ENCODE data around the gene AFF1. TPM values are rescaled to one million over a fixed set of nuclear protein-coding genes. Genes with fewer than 3 reads are reported as not detected.

The AFF1 gene
- total RNA-seq, 3 donors from 2014 or later (not counting 1 experiment from before 2014, with no cell fraction given): 87.9 to 93.4 (median 91.7) TPM

DNA sequence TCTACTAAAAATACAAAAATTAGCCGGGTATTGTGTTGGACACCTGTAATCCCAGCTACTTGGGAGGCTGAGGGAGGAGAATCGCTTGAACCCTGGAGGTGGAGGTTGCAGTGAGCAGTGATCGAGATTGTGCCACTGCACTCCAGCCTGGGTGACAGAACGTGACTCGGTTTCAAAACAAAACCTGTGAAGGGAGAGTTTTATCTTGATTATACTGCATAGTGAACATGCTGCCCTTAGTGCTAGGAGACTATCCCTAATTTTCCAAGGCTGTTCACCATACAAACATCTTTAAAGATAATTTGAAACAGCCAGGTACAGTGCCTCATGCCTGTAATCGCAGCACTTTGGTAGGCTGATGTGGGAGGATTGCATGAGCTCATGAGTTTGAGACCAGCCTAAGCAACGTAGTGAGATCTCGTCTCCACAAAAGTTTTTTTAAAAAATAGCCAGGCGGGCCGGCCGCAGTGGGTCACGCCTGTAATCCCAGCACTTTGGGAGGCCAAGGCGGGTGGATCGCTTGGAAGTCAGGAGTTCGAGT is 6.2 kb downstream of the AFF1 start:
- Mint-ChIP-seq H3K27ac (peak overlapping the region in 1 of 2 donors; percentile 90), H3K4me1 (peaks cover 36 to 67% of the 10 kb centered on the region in 2 donors), H3K27me3 (ENCODE audit: low read depth in 2 of 2) (no peaks in the 10 kb centered on the region), H3K36me3 (no peaks in the 10 kb centered on the region), H3K9me3 (no peaks in the 10 kb centered on the region), H3K4me3 (no peak overlapping the region)
- peaks cover 42% of the 10 kb centered on the region for H3K4me1 ChIP-seq (ENCODE audit: control insufficient read depth, insufficient read depth, low read length)
- ATAC-seq (no peak), DNase-seq (no peak)
- H3K4me3 ChIP-seq (ENCODE audit: low read length): no peak overlapping the region
- H3K27ac ChIP-seq (ENCODE audit: low read length): no peak overlapping the region
- no peaks in the 10 kb centered on the region for H3K27me3 ChIP-seq (ENCODE audit: control insufficient read depth, insufficient read depth, low read length)
- intact Hi-C loops (cut with micrococcal nuclease): no loop called here
- TF ChIP-seq CTCF (IDR thresholded peaks at IDR 0.05): no peak
- 93% methylated on average over 15 of the region's 15 CpGs for WGBS (ENCODE audit: insufficient coverage)
- no peaks in the 10 kb centered on the region for H3K36me3 ChIP-seq (ENCODE audit: control insufficient read depth, insufficient read depth, low read length)
- no peaks in the 10 kb centered on the region for H3K9me3 ChIP-seq (ENCODE audit: control insufficient read depth, insufficient read depth, low read length)

- Mint-ChIP-seq H3K4me1 (peaks cover 31 to 65% of the 10 kb centered on the region in 2 donors), H3K4me3 (no peak overlapping the region), H3K9me3 (no peaks in the 10 kb centered on the region), H3K27me3 (ENCODE audit: low read depth in 2 of 2) (no peaks in the 10 kb centered on the region), H3K27ac (peak overlapping the region in 1 of 2 donors; percentile 14), H3K36me3 (no peaks in the 10 kb centered on the region)
- H3K4me3 ChIP-seq (ENCODE audit: low read length): no peak overlapping the region
- H3K9me3 ChIP-seq (ENCODE audit: control insufficient read depth, insufficient read depth, low read length): no peaks in the 10 kb centered on the region
- H3K27me3 ChIP-seq (ENCODE audit: control insufficient read depth, insufficient read depth, low read length): no peaks in the 10 kb centered on the region
- H3K27ac ChIP-seq (ENCODE audit: low read length): no peak overlapping the region
- 100% methylated on average over 1 of the region's 1 CpG for WGBS (ENCODE audit: insufficient coverage)
- TF ChIP-seq CTCF (IDR thresholded peaks at IDR 0.05): no peak
- DNase-seq (no peak), ATAC-seq (no peak)
- peaks cover 44% of the 10 kb centered on the region for H3K4me1 ChIP-seq (ENCODE audit: control insufficient read depth, insufficient read depth, low read length)
- intact Hi-C loops (cut with micrococcal nuclease): no loop called here
- no peaks in the 10 kb centered on the region for H3K36me3 ChIP-seq (ENCODE audit: control insufficient read depth, insufficient read depth, low read length)
Observed at GRCh38 chr4:86942185-86942666, 7.4 kb downstream of the AFF1 start.

DNA sequence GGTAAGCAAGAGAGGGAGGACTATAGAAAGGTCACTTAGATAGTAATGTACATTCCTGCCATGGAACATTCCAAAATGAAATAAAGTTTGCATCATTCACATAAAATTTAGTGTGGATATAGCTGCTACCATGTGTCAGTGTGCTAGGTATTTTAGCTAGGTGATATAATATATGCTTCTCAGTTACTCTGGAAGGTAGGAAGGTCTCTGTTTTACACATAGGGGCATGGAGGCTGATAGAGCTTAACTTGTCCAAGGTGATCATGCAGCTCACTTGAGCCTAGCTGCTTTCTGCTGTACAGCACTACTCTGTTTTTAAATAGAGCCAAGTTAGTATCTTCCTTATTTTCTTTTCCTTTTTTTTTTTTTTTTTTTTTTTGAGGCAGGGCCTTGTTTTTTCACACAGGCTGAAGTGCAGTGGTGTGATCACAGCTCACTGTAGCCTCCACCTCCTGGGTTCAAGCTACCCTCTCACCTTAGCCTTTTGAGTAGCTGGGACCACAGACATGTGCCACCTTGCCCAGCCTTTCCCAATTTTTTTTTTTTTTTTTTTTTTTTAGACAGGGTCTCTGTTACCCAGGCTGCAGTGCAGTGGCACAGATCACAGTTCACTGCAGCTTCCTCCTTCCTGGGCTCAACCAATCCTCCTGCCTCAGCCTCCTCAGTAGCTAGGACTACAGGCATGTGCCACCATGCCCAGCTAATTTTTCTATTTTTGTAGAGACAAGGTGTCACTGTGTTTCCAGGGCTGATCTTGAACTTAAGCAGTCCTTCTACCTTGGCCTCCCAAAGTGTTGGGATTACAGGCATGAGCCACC is 10.4 kb downstream of the AFF1 start:
- Histone ChIP-seq H3K4me3 (ENCODE audit: low read length) (no peak overlapping the region), H3K27ac (ENCODE audit: low read length) (no peak overlapping the region), H3K36me3 (ENCODE audit: control insufficient read depth, insufficient read depth, low read length) (peaks cover 3% of the 10 kb centered on the region), H3K4me1 (ENCODE audit: control insufficient read depth, insufficient read depth, low read length) (peaks cover 25% of the 10 kb centered on the region), H3K27me3 (ENCODE audit: control insufficient read depth, insufficient read depth, low read length) (no peaks in the 10 kb centered on the region), H3K9me3 (ENCODE audit: control insufficient read depth, insufficient read depth, low read length) (no peaks in the 10 kb centered on the region)
- Mint-ChIP-seq H3K9me3 (no peaks in the 10 kb centered on the region), H3K4me1 (peaks cover 30 to 53% of the 10 kb centered on the region in 2 donors), H3K27me3 (ENCODE audit: low read depth in 2 of 2) (no peaks in the 10 kb centered on the region), H3K4me3 (no peak overlapping the region), H3K27ac (peak overlapping the region; percentile 10 to 45), H3K36me3 (no peaks in the 10 kb centered on the region)
- TF ChIP-seq CTCF (IDR thresholded peaks at IDR 0.05): no peak
- DNase-seq: no peak
- intact Hi-C loops (cut with micrococcal nuclease): no loop called here
- ATAC-seq: no peak

All from natural killer cell (primary cell).